ENCODE results near the gene NR2C2. TPM values are rescaled to one million over a fixed set of nuclear protein-coding genes. Genes with fewer than 3 reads are reported as not detected.

Gene NR2C2
- total and polyA plus RNA-seq, 9 of the 15 experiments (the other 6 are each of a cell fraction or from before 2014, with no cell fraction given): 6.1 to 33.0 (median 14.6) TPM

GRCh38 chr3:14947886-14948608 lies 664 bp downstream of the NR2C2 start (continued):
- TF ChIP-seq NR4A1 (CRISPR knock-in tag; IDR thresholded peaks at IDR 0.05) (0 out of 2 replicates have a peak, but pooled peaks have one; percentile 39), NR4A1 (tag; IDR thresholded peaks at IDR 0.05) (no peak), MXI1 (IDR thresholded peaks at IDR 0.05; ENCODE audit: low read depth, low read length) (0 out of 2 replicates have a peak, but pooled peaks have one; percentile 46), TAF7 (tag; IDR thresholded peaks at IDR 0.05) (peak; percentile 91), PATZ1 (CRISPR knock-in tag; IDR thresholded peaks at IDR 0.05; ENCODE audit: borderline replicate concordance) (no peak), ARID2 (IDR thresholded peaks at IDR 0.05) (no peak), SP2 (IDR thresholded peaks at IDR 0.05; ENCODE audit: extremely low read depth, low read depth, low read length, poor library complexity, severe bottlenecking) (peak; percentile 92), RAD51 (IDR thresholded peaks at IDR 0.05; ENCODE audit: borderline replicate concordance, low read depth) (no peak; the same call in 1 of the 2 replicates), NCOA1 (IDR thresholded peaks at IDR 0.05; ENCODE audit: low read depth) (no peak), ARNT (IDR thresholded peaks at IDR 0.05) (0 out of 4 replicates have a peak, but pooled peaks of 1 of the 2 experiments have one; percentile 21), TAF9B (IDR thresholded peaks at IDR 0.05; ENCODE audit: partially characterized antibody) (peak; percentile 80), CTBP1 (IDR thresholded peaks at IDR 0.05; ENCODE audit: borderline replicate concordance) (peak; percentile 34), HNRNPK (IDR thresholded peaks at IDR 0.05; ENCODE audit: low read depth, low read length, poor library complexity, severe bottlenecking) (no peak), CREB5 (CRISPR knock-in tag; IDR thresholded peaks at IDR 0.05) (no peak), MXD1 (CRISPR knock-in tag; IDR thresholded peaks at IDR 0.05; ENCODE audit: borderline replicate concordance, poor library complexity, severe bottlenecking) (no peak), ZNF311 (CRISPR knock-in tag; IDR thresholded peaks at IDR 0.05) (no peak), SMAD4 (CRISPR knock-in tag; conservative IDR thresholded peaks at IDR 0.05) (peak; percentile 82), TEAD4 (IDR thresholded peaks at IDR 0.05; ENCODE audit: low read length) (peak; percentile 55; the same call in 1 of the 2 replicates), TEAD4 (CRISPR knock-in tag; IDR thresholded peaks at IDR 0.05; ENCODE audit: borderline replicate concordance) (no peak), CHCHD3 (CRISPR knock-in tag; IDR thresholded peaks at IDR 0.05) (no peak), CBFB (CRISPR knock-in tag; IDR thresholded peaks at IDR 0.05) (no peak)
